ENCODE data around the gene EPHB3.

- no peak for TF ChIP-seq CTCF (IDR thresholded peaks at IDR 0.05)
- no peak for TF ChIP-seq POLR2A (IDR thresholded peaks at IDR 0.05)
Measured at GRCh38 chr3:184588776-184589175, 27.2 kb downstream of the EPHB3 start.
